Measurements from ENCODE around the gene PPP2R3A. TPM values are rescaled to one million over a fixed set of nuclear protein-coding genes. Genes with fewer than 3 reads are reported as not detected.

PPP2R3A gene
- polyA plus RNA-seq, 5 donors: 11.6 to 19.2 (median 15.3) TPM

GRCh38 chr3:135966271-135966961 is 888 bp downstream of the PPP2R3A start:
- DNase-seq: peak; percentile 51 to 58

GRCh38 chr3:135966962-135967274 is 1.4 kb downstream of the PPP2R3A start:
- DNase-seq: no peak

- no peak for DNase-seq
Observed at GRCh38 chr3:135967867-135968266, 2.3 kb downstream of the PPP2R3A start.

- DNase-seq: no peak
Observed at GRCh38 chr3:135970506-135971116, 5.1 kb downstream of the PPP2R3A start.

- DNase-seq: no peak
Observed at GRCh38 chr3:135973841-135974240, 8.3 kb downstream of the PPP2R3A start.

- no peak for DNase-seq
Observed at GRCh38 chr3:135975053-135975452, 9.5 kb downstream of the PPP2R3A start.

- no peak for DNase-seq
Observed at GRCh38 chr3:135975536-135975935, 10.0 kb downstream of the PPP2R3A start.

GRCh38 chr3:135980343-135980742 is 14.8 kb downstream of the PPP2R3A start:
- DNase-seq: no peak

GRCh38 chr3:135981701-135982403 is 16.3 kb downstream of the PPP2R3A start:
- no peak for DNase-seq

GRCh38 chr3:135982404-135982761 is 16.9 kb downstream of the PPP2R3A start:
- no peak for DNase-seq

- DNase-seq: no peak
Observed at GRCh38 chr3:135982922-135983581, 17.5 kb downstream of the PPP2R3A start.

GRCh38 chr3:135987661-135988060 is 22.1 kb downstream of the PPP2R3A start:
- DNase-seq: no peak

GRCh38 chr3:135989242-135989641 is 23.7 kb downstream of the PPP2R3A start:
- DNase-seq: no peak

GRCh38 chr3:135990903-135991302 is 25.4 kb downstream of the PPP2R3A start:
- DNase-seq: no peak

- DNase-seq: no peak
Observed at GRCh38 chr3:135991621-135992020, 26.1 kb downstream of the PPP2R3A start.

- DNase-seq: no peak
Observed at GRCh38 chr3:135992072-135992471, 26.5 kb downstream of the PPP2R3A start.

- DNase-seq: no peak
Observed at GRCh38 chr3:135994708-135995337, 29.3 kb downstream of the PPP2R3A start.

- DNase-seq: no peak
Observed at GRCh38 chr3:135995766-135996165, 30.2 kb downstream of the PPP2R3A start.

- DNase-seq: no peak
Observed at GRCh38 chr3:135997554-135998320, 32.2 kb downstream of the PPP2R3A start.

- no peak for DNase-seq
Observed at GRCh38 chr3:136008221-136008620, 42.7 kb downstream of the PPP2R3A start.

GRCh38 chr3:136008732-136009470 is 43.4 kb downstream of the PPP2R3A start:
- no peak for DNase-seq
